HG03520 (cell line): Measurements from ENCODE around the gene MAST3.

Experiments used
- ATAC-seq: cut with Tn5 transposase; IDR thresholded peaks from one replicate; pipeline ENCODE4 v1.9.1; 2021; ENCODE audit warnings: mild to moderate bottlenecking, moderate library complexity; ENCODE audit not compliant: unreplicated experiment

Gene MAST3

GRCh38 chr19:18135712-18136584, 38.4 kb downstream of the MAST3 start:
- ATAC-seq = no peak

GRCh38 chr19:18137242-18137641, 39.7 kb downstream of the MAST3 start:
- no peak for ATAC-seq

GRCh38 chr19:18137657-18138339, 40.2 kb downstream of the MAST3 start:
- ATAC-seq = no peak

GRCh38 chr19:18140473-18140872, 42.9 kb downstream of the MAST3 start:
- no peak for ATAC-seq

GRCh38 chr19:18141031-18141430, 43.5 kb downstream of the MAST3 start:
- ATAC-seq = no peak

GRCh38 chr19:18143902-18144301, 46.3 kb downstream of the MAST3 start:
- ATAC-seq = no peak

- no peak for ATAC-seq
These were observed 46.8 kb downstream of the MAST3 start for GRCh38 chr19:18144361-18144760.

- no peak for ATAC-seq
These were observed 47.3 kb downstream of the MAST3 start for GRCh38 chr19:18144906-18145305.

- ATAC-seq = no peak
These were observed 47.9 kb downstream of the MAST3 start for GRCh38 chr19:18145391-18145999.

GRCh38 chr19:18147396-18147795, 49.8 kb downstream of the MAST3 start:
- ATAC-seq = no peak

GRCh38 chr19:18149596-18149975, 52.0 kb downstream of the MAST3 start:
- no peak for ATAC-seq

GRCh38 chr19:18150776-18151624, 53.4 kb downstream of the MAST3 start:
- no peak for ATAC-seq

- ATAC-seq = peak; percentile 51
These were observed 54.9 kb downstream of the MAST3 start for GRCh38 chr19:18152442-18152816.

- peak; percentile 64 for ATAC-seq
These were observed 55.4 kb downstream of the MAST3 start, which contains the start of gene PIK3R2 for GRCh38 chr19:18152817-18153555. Gene PIK3R2, plus strand, starts transcription at chr19:18153163. Its CDS starts 2,717 bp downstream, at chr19:18155880.

- no peak for ATAC-seq
These were observed 56.1 kb downstream of the MAST3 start for GRCh38 chr19:18153556-18154134.

GRCh38 chr19:18155095-18156087, 57.8 kb downstream of the MAST3 start:
- ATAC-seq = no peak

GRCh38 chr19:18156268-18156667, 58.7 kb downstream of the MAST3 start:
- ATAC-seq = no peak

- ATAC-seq = no peak
These were observed 59.4 kb downstream of the MAST3 start for GRCh38 chr19:18156841-18157464.
